Heart left ventricle (tissue), 16 donors: ENCODE measurements around the gene EPHA1. TPM values are rescaled to one million over a fixed set of nuclear protein-coding genes. Genes with fewer than 3 reads are reported as not detected.

Experiments
- ATAC-seq, 4 donors: fragments of 200-7000 bp; cut with Tn5 transposase; one replicate each; pipeline ENCODE4 v1.9.1; 2020 to 2022; ENCODE audit warnings: moderate library complexity in 4 of 4, mild to moderate bottlenecking in 3 of 4, moderate number of reproducible peaks in 1 of 4
- DNase-seq, 5 donors: peaks; one replicate each; pipeline ENCODE4 v3.0.0-alpha.2; 2020
- H3K27ac ChIP-seq, 12 donors: fragments of 200-600 bp; sonication (generic) in 4 of 12; one replicate each; pipeline versions ENCODE4 v1.5.0 to v1.8.0; 2016 to 2022; ENCODE audit warnings: mild to moderate bottlenecking in 2 of 12
- H3K27me3 ChIP-seq, 9 donors: fragments of 200-600 bp; sonication (generic) in 2 of 9; one replicate each; pipeline versions ENCODE4 v1.5.1 to v1.8.0; 2016 to 2022; ENCODE audit warnings: mild to moderate bottlenecking in 3 of 9
- H3K36me3 ChIP-seq, 9 donors: fragments of 200-600 bp; sonication (generic) in 2 of 9; one replicate each; pipeline versions ENCODE4 v1.5.0 to v1.8.0; 2018 to 2022; ENCODE audit warnings: mild to moderate bottlenecking in 2 of 9
- H3K4me1 ChIP-seq, 12 donors: fragments of 200-600 bp; sonication (generic) in 4 of 12; one replicate each; pipeline versions ENCODE4 v1.5.0 to v1.8.0; 2016 to 2022; ENCODE audit warnings: mild to moderate bottlenecking in 3 of 12
- H3K4me3 ChIP-seq, 12 donors: fragments of 200-600 bp; sonication (generic) in 4 of 12; one replicate each; pipeline versions ENCODE4 v1.5.0 to v1.8.0; 2017 to 2022; ENCODE audit warnings: mild to moderate bottlenecking in 9 of 12, moderate library complexity in 4 of 12
- H3K9me3 ChIP-seq, 12 donors: fragments of 200-600 bp; sonication (generic) in 4 of 12; one replicate each; pipeline versions ENCODE4 v1.5.0 to v1.8.0; 2016 to 2022; ENCODE audit warnings: mild to moderate bottlenecking in 1 of 12
- POLR2A ChIP-seq, 2 donors: fragments of 450-650 bp; IDR thresholded peaks; one replicate each; pipeline ENCODE4 v1.6.1; 2017; ENCODE audit warnings: antibody characterized with exemption in 2 of 2, mild to moderate bottlenecking in 2 of 2, moderate library complexity in 2 of 2
- WGBS, 4 donors: extraction: QIAGEN DNeasy Blood & Tissue Kit in 2 of 4; methylation state at CpG; one replicate each; pipeline versions ENCODE4 v1.1.5 to v1.1.7; 2013 to 2018; 5-methylcytosine and 5-hydroxymethylcytosine counted together
- intact Hi-C, 10 donors: fragments of 100-400 bp; cut with DNase I; formaldehyde crosslinking; loops; one replicate each; pipeline versions ENCODE4 v1.11.1 to v1.14.2; 2022
- polyA plus RNA-seq, 2 donors: library from polyadenylated mRNA; stranded (reverse); fragments of 200-250 nt; gene quantifications; one replicate each; pipeline ENCODE4 v1.2.3, GENCODE V29; 2013
- total RNA-seq, 9 donors: library from RNA; depleted of rRNA in 2 of 9; stranded (reverse); fragments of >200 nt in 2 of 9; fragmentation: NEBNext Ultra II Directional in 3 of 9; extraction: Animal tissue kit (Norgen Biotek cat#: 25700) in 3 of 9; gene quantifications; one replicate each; pipeline versions ENCODE4 v1.1.0 to v1.2.4, GENCODE V29; 2016 to 2023
- TF ChIP-seq, protein P1 (sequence below), 12 donors: fragments of 200-600 bp; sonication (generic) in 4 of 12; IDR thresholded peaks; one replicate each; pipeline versions ENCODE4 v1.5.0 to v1.8.0; 2018 to 2022; ENCODE audit warnings: antibody characterized with exemption in 12 of 12, mild to moderate bottlenecking in 5 of 12
- donor health status: ischemic (EF 13 %, LVEDD 7.1; RV severe dilation, severe dysfunction).
- donor health status: healthy with polysubstance abuse.
- donor health status: DM: no; HTN: yes; CAD: no.
- donor health status: DM: no; HTN: no; CAD: no.
- donor health status: ischemic (EF 25% LVEDD 6.9; RV normal size, moderate dysfunction).
- donor health status: ischemic (EF 25% LVEDD 5.7; RV mildly dilated, moderate dysfunction).
- donor health status: healthy.
- donor health status: DM: yes; HTN: yes; CAD: no.
- donor health status: ischemic (EF 35%, LVEDD 5.7; RV mildly dilated, moderate dysfunction).
- donor health status: nonischemic (EF 11% LVEDD 7.7; RV severe dilation, severe dysfunction).
- donor health status: DM: yes; HTN: yes; CAD: no.
- donor health status: PGD.
- donor health status: ischemic (EF 29% LVEDD 5.4; RV normal size, mild dysfunction).
- donor health status: nonischemic (EF 23%, LVEDD 6.1; RV moderate dilation, normal function).

The EPHA1 gene
- total and polyA plus RNA-seq, 11 donors: 0.04 to 0.51 (median 0.27) TPM; not detected in 7

DNA sequence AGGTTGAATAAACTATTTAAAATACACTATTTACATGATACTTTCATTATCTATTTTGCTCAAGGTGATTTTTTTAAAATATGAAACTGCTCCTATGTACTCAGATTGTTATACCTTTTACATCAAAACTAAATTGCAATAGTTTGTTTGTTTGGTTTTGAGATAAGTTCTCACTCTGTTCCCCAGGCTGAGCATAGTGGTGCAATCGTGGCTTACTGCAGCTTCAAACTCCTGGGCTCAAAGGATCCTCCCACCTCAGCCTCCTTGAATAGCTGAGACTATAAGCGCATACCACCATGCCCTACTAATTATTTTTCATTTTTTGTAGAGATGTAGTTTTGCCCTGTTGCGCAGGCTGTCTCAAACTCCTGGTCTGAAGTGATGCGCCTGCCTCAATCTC is 47.3 kb upstream of the EPHA1 start:
- Histone ChIP-seq H3K27me3 (no peaks in the 10 kb centered on the region), H3K4me3 (no peak overlapping the region), H3K9me3 (no peaks in the 10 kb centered on the region), H3K27ac (no peak overlapping the region), H3K36me3 (no peaks in the 10 kb centered on the region), H3K4me1 (peaks cover 0 to 10% (median 0%) of the 10 kb centered on the region in 12 donors)
- 79 to 89% (median 84%) methylated on average over 4 of the region's 4 CpGs for WGBS, 4 donors
- DNase-seq: no peak
- intact Hi-C loops: no loop called here
- TF ChIP-seq, protein P1, sequence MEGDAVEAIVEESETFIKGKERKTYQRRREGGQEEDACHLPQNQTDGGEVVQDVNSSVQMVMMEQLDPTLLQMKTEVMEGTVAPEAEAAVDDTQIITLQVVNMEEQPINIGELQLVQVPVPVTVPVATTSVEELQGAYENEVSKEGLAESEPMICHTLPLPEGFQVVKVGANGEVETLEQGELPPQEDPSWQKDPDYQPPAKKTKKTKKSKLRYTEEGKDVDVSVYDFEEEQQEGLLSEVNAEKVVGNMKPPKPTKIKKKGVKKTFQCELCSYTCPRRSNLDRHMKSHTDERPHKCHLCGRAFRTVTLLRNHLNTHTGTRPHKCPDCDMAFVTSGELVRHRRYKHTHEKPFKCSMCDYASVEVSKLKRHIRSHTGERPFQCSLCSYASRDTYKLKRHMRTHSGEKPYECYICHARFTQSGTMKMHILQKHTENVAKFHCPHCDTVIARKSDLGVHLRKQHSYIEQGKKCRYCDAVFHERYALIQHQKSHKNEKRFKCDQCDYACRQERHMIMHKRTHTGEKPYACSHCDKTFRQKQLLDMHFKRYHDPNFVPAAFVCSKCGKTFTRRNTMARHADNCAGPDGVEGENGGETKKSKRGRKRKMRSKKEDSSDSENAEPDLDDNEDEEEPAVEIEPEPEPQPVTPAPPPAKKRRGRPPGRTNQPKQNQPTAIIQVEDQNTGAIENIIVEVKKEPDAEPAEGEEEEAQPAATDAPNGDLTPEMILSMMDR (IDR thresholded peaks at IDR 0.05): no peak
- no peak for TF ChIP-seq POLR2A (IDR thresholded peaks at IDR 0.05)
- ATAC-seq: no peak

DNA sequence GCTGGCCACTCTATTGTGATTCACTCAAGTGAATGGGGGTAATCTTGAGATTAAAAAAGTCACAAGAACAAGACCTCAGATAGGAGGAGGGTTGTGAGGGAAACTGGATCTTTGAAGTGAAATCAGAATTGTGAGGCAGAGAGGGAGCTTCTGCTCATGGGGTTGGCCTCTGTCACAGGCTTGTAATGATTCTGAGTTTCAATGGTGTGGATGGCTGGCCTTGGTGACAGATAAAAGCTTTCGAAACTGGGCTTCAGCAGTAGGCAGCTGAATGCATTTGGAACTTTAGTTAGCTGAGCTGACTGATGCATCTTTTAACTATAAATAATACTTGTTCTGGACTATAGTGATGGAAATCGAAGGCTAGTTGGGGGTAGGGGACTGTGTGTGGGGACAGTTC is 46.8 kb upstream of the EPHA1 start:
- TF ChIP-seq, protein P1 (IDR thresholded peaks at IDR 0.05): no peak
- TF ChIP-seq POLR2A (IDR thresholded peaks at IDR 0.05): no peak
- Histone ChIP-seq H3K4me1 (peaks cover 0 to 10% (median 0%) of the 10 kb centered on the region in 12 donors), H3K36me3 (no peaks in the 10 kb centered on the region), H3K27ac (no peak overlapping the region), H3K4me3 (no peak overlapping the region), H3K27me3 (no peaks in the 10 kb centered on the region), H3K9me3 (no peaks in the 10 kb centered on the region)
- no peak for DNase-seq
- intact Hi-C loops: no loop called here
- 81 to 88% (median 83%) methylated on average over 2 of the region's 2 CpGs for WGBS, 4 donors
- ATAC-seq: no peak

DNA sequence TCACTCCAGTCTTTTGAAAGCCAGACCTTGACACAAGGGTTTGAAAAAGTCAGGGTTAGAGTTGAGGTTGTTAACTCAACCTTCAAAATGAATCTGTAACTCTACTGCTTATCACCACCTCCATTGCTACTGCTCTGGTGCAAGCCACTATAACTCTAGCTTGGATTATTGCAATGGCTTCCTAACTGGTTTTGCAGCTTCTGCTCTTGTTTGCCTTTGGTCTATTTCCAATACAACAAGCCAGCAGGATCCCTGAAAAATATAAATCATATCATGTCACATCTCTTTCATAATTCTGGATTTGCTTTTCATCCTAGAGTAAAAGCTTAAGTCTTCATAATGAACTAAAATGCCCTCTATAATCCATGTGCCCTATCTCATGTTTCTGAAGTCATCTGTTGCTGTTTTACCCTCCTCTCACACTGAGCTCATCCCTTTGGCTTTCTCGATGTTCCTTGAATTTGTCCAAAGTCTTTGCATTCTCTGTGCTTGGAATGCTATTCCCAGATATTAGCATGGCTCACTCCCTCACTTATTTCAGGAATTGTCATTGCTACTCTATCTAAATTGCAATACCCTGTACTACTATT is 45.5 kb upstream of the EPHA1 start:
- Histone ChIP-seq H3K4me3 (no peak overlapping the region), H3K36me3 (no peaks in the 10 kb centered on the region), H3K4me1 (peaks cover 0 to 8% (median 0%) of the 10 kb centered on the region in 12 donors), H3K27me3 (no peaks in the 10 kb centered on the region), H3K27ac (no peak overlapping the region), H3K9me3 (no peaks in the 10 kb centered on the region)
- DNase-seq (no peak), ATAC-seq (no peak)
- TF ChIP-seq, protein P1 (IDR thresholded peaks at IDR 0.05): no peak
- TF ChIP-seq POLR2A (IDR thresholded peaks at IDR 0.05): no peak
- intact Hi-C loops: no loop called here
- WGBS, 4 donors: 56 to 75% (median 64%) methylated on average over 1 of the region's 1 CpG

DNA sequence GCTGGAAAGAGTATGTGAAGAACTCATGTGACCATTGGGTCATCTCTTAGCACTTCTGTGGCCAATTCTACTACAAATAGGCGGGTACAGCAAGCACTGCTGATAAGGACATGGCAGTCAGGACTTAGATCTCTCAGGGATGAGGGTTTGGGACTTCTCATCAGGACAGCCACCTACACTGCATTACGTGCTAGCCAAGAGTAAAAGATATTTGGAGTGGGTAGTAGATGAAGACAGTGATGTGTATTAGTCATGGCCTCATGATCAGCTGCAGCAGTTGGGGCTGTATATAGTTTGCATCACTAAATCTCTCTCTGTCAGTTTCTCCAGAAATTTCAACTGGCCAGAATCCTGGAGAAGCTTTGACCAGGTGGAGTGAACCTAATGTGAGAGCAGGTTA is 43.8 kb upstream of the EPHA1 start:
- Histone ChIP-seq H3K27ac (no peak overlapping the region), H3K36me3 (no peaks in the 10 kb centered on the region), H3K4me3 (no peak overlapping the region), H3K4me1 (no peaks in the 10 kb centered on the region), H3K27me3 (peaks cover 0 to 4% (median 0%) of the 10 kb centered on the region in 9 donors), H3K9me3 (no peaks in the 10 kb centered on the region)
- intact Hi-C loops: no loop called here
- WGBS, 4 donors: 70 to 80% (median 78%) methylated on average over 2 of the region's 2 CpGs
- ATAC-seq: no peak
- DNase-seq: no peak
- TF ChIP-seq, protein P1 (IDR thresholded peaks at IDR 0.05): no peak
- no peak for TF ChIP-seq POLR2A (IDR thresholded peaks at IDR 0.05)
